H1 (cell line): ENCODE measurements around the gene SHOX. TPM values are rescaled to one million over a fixed set of nuclear protein-coding genes. Genes with fewer than 3 reads are reported as not detected.

Source experiments
- HDAC2 ChIP-seq, 2 experiments: fragments of 300-600 bp in 1 of 2; sonication (generic) in 1 of 2; IDR thresholded peaks; 2 replicates each; pipeline ENCODE4 v1.6.1; 2011 to 2012; ENCODE audit warnings: low read depth in 2 of 2, low read length in 2 of 2, mild to moderate bottlenecking in 2 of 2, moderate library complexity in 2 of 2, borderline replicate concordance in 1 of 2, inconsistent platforms in 1 of 2
- SAP30 ChIP-seq: fragments of 300-600 bp; sonication (generic); IDR thresholded peaks from 2 replicates; pipeline ENCODE4 v1.7.1; 2012; ENCODE audit warnings: low read length, moderate library complexity, mild to moderate bottlenecking, inconsistent platforms; ENCODE audit not compliant: insufficient read depth, insufficient replicate concordance
- polyA plus RNA-seq, 7 experiments: library from polyadenylated mRNA; depleted of rRNA in 3 of 7; stranded (reverse) in 5 of 7; unstranded in 2 of 7; fragments of >200 nt in 5 of 7; fragments of 200-250 nt in 2 of 7; gene quantifications; 1 replicate in 5 of 7; 2 replicates in 1 of 7; 4 replicates in 1 of 7; pipeline versions ENCODE4 v1.2.1 to v1.2.3, GENCODE V29; 2011 to 2013; ENCODE audit warnings: missing spikeins in 2 of 7, mixed read lengths in 2 of 7
- total RNA-seq: library from RNA; stranded (reverse); fragmentation: NEBNext Ultra II Directional; extraction: Animal tissue kit (Norgen Biotek cat#: 25700); gene quantifications from 2 replicates; pipeline ENCODE4 v1.2.1, GENCODE V29; 2021

SHOX gene
- total and polyA plus RNA-seq, 2 of the 8 experiments (the other 6 are each of a cell fraction or from before 2014, with no cell fraction given) = 0.05 to 0.15 TPM

- TF ChIP-seq SAP30 = no peak
- TF ChIP-seq HDAC2 (IDR thresholded peaks at IDR 0.05; ENCODE audit: borderline replicate concordance in 1 of 2, low read depth in 2 of 2, low read length in 2 of 2) = no peak
Observed at GRCh38 chrX:650324-650723, 19.7 kb downstream of the SHOX start (continued).
